A673 (cell line): ENCODE results near the gene CARM1.
"Not testable (repeated sequence)": the region's sequence is repeated elsewhere in the genome, so short reads cannot be mapped to it uniquely, and the experiment has no call there.

Experiments used
- CTCF ChIP-seq: fragments of 300-800, 200-600 bp; sonication (generic); conservative IDR thresholded peaks from 2 replicates; pipeline ENCODE4 v1.5.1; 2017; ENCODE audit warnings: low read depth, mild to moderate bottlenecking, antibody characterized with exemption, low read length, moderate library complexity, mixed read lengths
- EZH2 ChIP-seq: fragments of 200-600 bp; sonication (generic); IDR thresholded peaks from 2 replicates; pipeline ENCODE4 v1.6.1; 2017; ENCODE audit warnings: borderline replicate concordance, low read depth, mild to moderate bottlenecking, mixed read lengths, antibody characterized with exemption, low read length; ENCODE audit not compliant: poor library complexity, severe bottlenecking

GRCh38 chr19:10943412-10943811 lies 72.1 kb downstream of the CARM1 start:
- TF ChIP-seq CTCF, EZH2: not testable (repeated sequence)
